Tibial nerve (tissue), 4 donors: Measurements from ENCODE around the gene ADAMTS9. TPM values are rescaled to one million over a fixed set of nuclear protein-coding genes. Genes with fewer than 3 reads are reported as not detected.
A peak's percentile ranks its signal among the peaks of the same experiment; 100 is the strongest.

Experiments
- DNase-seq, 2 donors: peaks; one replicate each; pipeline ENCODE4 v3.0.0-alpha.2; 2019; ENCODE audit warnings: low spot score in 2 of 2
- H3K27ac ChIP-seq, 4 donors: fragments of 200-600 bp; sonication (generic) in 3 of 4; one replicate each; pipeline ENCODE4 v1.5.1; 2017 to 2019; ENCODE audit warnings: mild to moderate bottlenecking in 1 of 4
- H3K27me3 ChIP-seq, 2 donors: fragments of 200-600 bp; sonication (generic) in 1 of 2; one replicate each; pipeline versions ENCODE4 v1.5.1 to v1.6.0; 2017 to 2019
- H3K36me3 ChIP-seq, 3 donors: fragments of 200-600 bp; sonication (generic); one replicate each; pipeline ENCODE4 v1.5.1; 2018 to 2019
- H3K4me1 ChIP-seq, 4 donors: fragments of 200-600 bp; sonication (generic) in 3 of 4; one replicate each; pipeline ENCODE4 v1.5.1; 2017 to 2019
- H3K4me3 ChIP-seq, 4 donors: fragments of 200-600 bp; sonication (generic) in 3 of 4; one replicate each; pipeline ENCODE4 v1.5.1; 2017 to 2019; ENCODE audit warnings: mild to moderate bottlenecking in 1 of 4, moderate library complexity in 1 of 4
- H3K9me3 ChIP-seq, 4 donors: fragments of 200-600 bp; sonication (generic) in 3 of 4; one replicate each; pipeline ENCODE4 v1.5.1; 2017 to 2019
- EP300 ChIP-seq, 2 donors: sonication (generic); formaldehyde crosslinking; IDR thresholded peaks; one replicate each; pipeline ENCODE4 v1.6.1; 2017; ENCODE audit warnings: antibody characterized with exemption in 2 of 2, mild to moderate bottlenecking in 1 of 2
- POLR2A ChIP-seq, 2 donors: fragments of 450-650 bp; IDR thresholded peaks; one replicate each; pipeline ENCODE4 v1.6.1; 2017; ENCODE audit warnings: antibody characterized with exemption in 2 of 2, mild to moderate bottlenecking in 2 of 2, moderate library complexity in 2 of 2
- WGBS, 2 donors: methylation state at CpG; one replicate each; pipeline ENCODE4 v1.1.5; 2018; 5-methylcytosine and 5-hydroxymethylcytosine counted together
- total RNA-seq, 4 donors: library from RNA; depleted of rRNA; stranded (reverse); fragments of >200 nt; gene quantifications; one replicate each; pipeline ENCODE4 v1.1.0, GENCODE V29; 2016
- TF ChIP-seq, protein P1 (sequence below), 5 experiments: fragments of 200-600 bp in 3 of 5; fragments of 450-650 bp in 2 of 5; sonication (generic) in 3 of 5; IDR thresholded peaks; one replicate each; pipeline ENCODE4 v1.5.1; 2016 to 2019; ENCODE audit warnings: antibody characterized with exemption in 5 of 5, mild to moderate bottlenecking in 3 of 5, moderate library complexity in 2 of 5

The ADAMTS9 gene
- total RNA-seq, 4 donors from 2014 or later, result 79.1 to 145 (median 95.0) TPM

- H3K27me3 ChIP-seq, result no peaks in the 10 kb centered on the region
- 70 to 74% methylated on average over 9 of the region's 9 CpGs for WGBS, 2 donors
- no peak overlapping the region for H3K4me3 ChIP-seq
- H3K36me3 ChIP-seq, result peaks cover 0 to 22% (median 0%) of the 10 kb centered on the region in 3 donors
- H3K9me3 ChIP-seq, result no peaks in the 10 kb centered on the region
- peaks cover 0 to 46% (median 0%) of the 10 kb centered on the region in 4 donors for H3K4me1 ChIP-seq
- H3K27ac ChIP-seq, result peak overlapping the region; percentile 57 to 85 (median 71)
- TF ChIP-seq, protein P1, sequence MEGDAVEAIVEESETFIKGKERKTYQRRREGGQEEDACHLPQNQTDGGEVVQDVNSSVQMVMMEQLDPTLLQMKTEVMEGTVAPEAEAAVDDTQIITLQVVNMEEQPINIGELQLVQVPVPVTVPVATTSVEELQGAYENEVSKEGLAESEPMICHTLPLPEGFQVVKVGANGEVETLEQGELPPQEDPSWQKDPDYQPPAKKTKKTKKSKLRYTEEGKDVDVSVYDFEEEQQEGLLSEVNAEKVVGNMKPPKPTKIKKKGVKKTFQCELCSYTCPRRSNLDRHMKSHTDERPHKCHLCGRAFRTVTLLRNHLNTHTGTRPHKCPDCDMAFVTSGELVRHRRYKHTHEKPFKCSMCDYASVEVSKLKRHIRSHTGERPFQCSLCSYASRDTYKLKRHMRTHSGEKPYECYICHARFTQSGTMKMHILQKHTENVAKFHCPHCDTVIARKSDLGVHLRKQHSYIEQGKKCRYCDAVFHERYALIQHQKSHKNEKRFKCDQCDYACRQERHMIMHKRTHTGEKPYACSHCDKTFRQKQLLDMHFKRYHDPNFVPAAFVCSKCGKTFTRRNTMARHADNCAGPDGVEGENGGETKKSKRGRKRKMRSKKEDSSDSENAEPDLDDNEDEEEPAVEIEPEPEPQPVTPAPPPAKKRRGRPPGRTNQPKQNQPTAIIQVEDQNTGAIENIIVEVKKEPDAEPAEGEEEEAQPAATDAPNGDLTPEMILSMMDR (IDR thresholded peaks at IDR 0.05), result no peak
- TF ChIP-seq EP300 (IDR thresholded peaks at IDR 0.05), result no peak
- TF ChIP-seq POLR2A (IDR thresholded peaks at IDR 0.05), result no peak
- peak in 1 of 2 donors; percentile 45 for DNase-seq
Measured at GRCh38 chr3:64594134-64594533, 93.7 kb downstream of the ADAMTS9 start.

- no peaks in the 10 kb centered on the region for H3K9me3 ChIP-seq
- no peak overlapping the region for H3K4me3 ChIP-seq
- DNase-seq, result no peak
- whole genome bisulfite sequencing, 2 donors, result 77 to 79% methylated on average over 3 of the region's 3 CpGs
- TF ChIP-seq POLR2A (IDR thresholded peaks at IDR 0.05) (no peak), EP300 (IDR thresholded peaks at IDR 0.05) (no peak)
- TF ChIP-seq, protein P1 (IDR thresholded peaks at IDR 0.05), result no peak
- peaks cover 0 to 14% (median 0%) of the 10 kb centered on the region in 3 donors for H3K36me3 ChIP-seq
- peak overlapping the region; percentile 19 to 85 (median 50) for H3K27ac ChIP-seq
- H3K27me3 ChIP-seq, result no peaks in the 10 kb centered on the region
- H3K4me1 ChIP-seq, result peaks cover 0 to 51% (median 2%) of the 10 kb centered on the region in 4 donors
Measured at GRCh38 chr3:64593350-64593749, 94.5 kb downstream of the ADAMTS9 start.

GRCh38 chr3:64591615-64592014 lies 96.2 kb downstream of the ADAMTS9 start:
- Histone ChIP-seq H3K27ac (peak overlapping the region in 1 of 4 donors; percentile 15), H3K4me3 (no peak overlapping the region), H3K4me1 (peaks cover 0 to 64% (median 4%) of the 10 kb centered on the region in 4 donors), H3K9me3 (no peaks in the 10 kb centered on the region), H3K27me3 (no peaks in the 10 kb centered on the region), H3K36me3 (peaks cover 0 to 3% (median 0%) of the 10 kb centered on the region in 3 donors)
- TF ChIP-seq, protein P1 (IDR thresholded peaks at IDR 0.05), result no peak
- TF ChIP-seq POLR2A (IDR thresholded peaks at IDR 0.05), result no peak
- no peak for TF ChIP-seq EP300 (IDR thresholded peaks at IDR 0.05)
- DNase-seq, result no peak
- WGBS, 2 donors, result 83 to 95% methylated on average over 1 of the region's 1 CpG

- no peak overlapping the region for H3K4me3 ChIP-seq
- TF ChIP-seq, protein P1 (IDR thresholded peaks at IDR 0.05), result no peak
- TF ChIP-seq POLR2A (IDR thresholded peaks at IDR 0.05) (no peak), EP300 (IDR thresholded peaks at IDR 0.05) (no peak)
- H3K27me3 ChIP-seq, result no peaks in the 10 kb centered on the region
- no peak for DNase-seq
- peaks cover 0 to 3% (median 0%) of the 10 kb centered on the region in 3 donors for H3K36me3 ChIP-seq
- WGBS, 2 donors, result 56% methylated on average over 1 of the region's 1 CpG
- peak overlapping the region in 2 of 4 donors; percentile 8 to 36 for H3K27ac ChIP-seq
- no peaks in the 10 kb centered on the region for H3K9me3 ChIP-seq
- H3K4me1 ChIP-seq, result peaks cover 0 to 61% (median 15%) of the 10 kb centered on the region in 4 donors
Measured at GRCh38 chr3:64588380-64588779, 99.4 kb downstream of the ADAMTS9 start.

DNA sequence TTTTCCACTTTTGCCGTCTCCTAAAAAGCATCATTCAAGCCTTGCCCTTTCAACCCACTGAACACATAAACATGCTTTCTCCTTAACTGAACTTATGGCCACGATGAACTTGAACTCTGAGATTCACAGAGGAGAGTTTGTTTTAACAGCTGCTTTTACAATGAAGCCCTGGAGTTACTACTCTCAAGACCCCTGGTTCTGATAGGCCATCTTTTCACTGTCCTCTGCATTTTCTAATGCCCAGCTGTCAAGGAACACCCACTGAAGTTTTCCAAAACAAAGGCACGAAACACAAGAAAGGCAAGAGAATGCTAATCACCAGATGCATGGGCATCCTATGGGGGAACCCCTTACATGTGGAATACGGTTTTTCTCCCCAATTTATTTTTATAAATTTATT lies 100.8 kb downstream of the ADAMTS9 start:
- Histone ChIP-seq H3K4me1 (peaks cover 0 to 48% (median 15%) of the 10 kb centered on the region in 4 donors), H3K4me3 (no peak overlapping the region), H3K36me3 (peaks cover 0 to 3% (median 0%) of the 10 kb centered on the region in 3 donors), H3K27me3 (no peaks in the 10 kb centered on the region), H3K27ac (peak overlapping the region in 1 of 4 donors; percentile 36), H3K9me3 (no peaks in the 10 kb centered on the region)
- TF ChIP-seq POLR2A (IDR thresholded peaks at IDR 0.05) (no peak), EP300 (IDR thresholded peaks at IDR 0.05) (no peak)
- TF ChIP-seq, protein P1 (IDR thresholded peaks at IDR 0.05), result no peak
- no peak for DNase-seq
- WGBS, 2 donors, result 39 to 45% methylated on average over 4 of the region's 4 CpGs
